GM23338 (cell line): ENCODE measurements around the gene MRPS7.

Source experiments
- CREB1 ChIP-seq: fragments of 250-450 bp; sonication (Bioruptor Pico); IDR thresholded peaks from 2 replicates; pipeline ENCODE4 v1.5.0; 2020; ENCODE audit warnings: low read depth, mild to moderate bottlenecking, moderate library complexity
- EZH2 ChIP-seq: fragments of 200-600 bp; sonication (generic); IDR thresholded peaks from one replicate; pipeline ENCODE4 v1.8.0; 2017; ENCODE audit warnings: antibody characterized with exemption, mild to moderate bottlenecking, low read depth; ENCODE audit not compliant: unreplicated experiment
- EZH2phosphoT487 ChIP-seq: fragments of 200-600 bp; sonication (generic); IDR thresholded peaks from one replicate; pipeline ENCODE4 v1.8.1; 2018; ENCODE audit warnings: antibody characterized with exemption; ENCODE audit not compliant: unreplicated experiment
- NANOG ChIP-seq: IDR thresholded peaks from 2 replicates; pipeline ENCODE4 v1.6.1; 2016; ENCODE audit warnings: antibody characterized with exemption, borderline replicate concordance
- POLR2AphosphoS5 ChIP-seq: IDR thresholded peaks from 2 replicates; pipeline ENCODE4 v1.6.1; 2016; ENCODE audit warnings: antibody characterized with exemption, low read depth
- ZNF114 ChIP-seq: fragments of 250-450 bp; sonication (Bioruptor Pico); IDR thresholded peaks from 2 replicates; pipeline ENCODE4 v1.5.0; 2020; ENCODE audit warnings: mild to moderate bottlenecking, moderate library complexity
- ZNF331 ChIP-seq: fragments of 250-450 bp; sonication (Bioruptor Pico); IDR thresholded peaks from 2 replicates; pipeline ENCODE4 v1.5.0; 2020; ENCODE audit warnings: low read depth, mild to moderate bottlenecking, moderate library complexity
- ZNF462 ChIP-seq: fragments of 250-450 bp; sonication (Bioruptor Pico); IDR thresholded peaks from 2 replicates; pipeline ENCODE4 v1.5.0; 2020; ENCODE audit warnings: mild to moderate bottlenecking, moderate library complexity
- TF ChIP-seq, protein P1 (sequence below), 2 experiments: fragments of 200-600 bp in 1 of 2; sonication (generic) in 1 of 2; conservative IDR thresholded peaks; 2 replicates each; pipeline versions ENCODE4 v1.5.1 to v1.6.1; 2016 to 2017; ENCODE audit warnings: antibody characterized with exemption in 2 of 2, low read depth in 2 of 2, mild to moderate bottlenecking in 2 of 2, moderate library complexity in 1 of 2
- TF ChIP-seq, protein P2 (sequence below): IDR thresholded peaks from one replicate; pipeline ENCODE4 v1.6.1; 2018; ENCODE audit warnings: antibody characterized with exemption; ENCODE audit not compliant: unreplicated experiment

DNA sequence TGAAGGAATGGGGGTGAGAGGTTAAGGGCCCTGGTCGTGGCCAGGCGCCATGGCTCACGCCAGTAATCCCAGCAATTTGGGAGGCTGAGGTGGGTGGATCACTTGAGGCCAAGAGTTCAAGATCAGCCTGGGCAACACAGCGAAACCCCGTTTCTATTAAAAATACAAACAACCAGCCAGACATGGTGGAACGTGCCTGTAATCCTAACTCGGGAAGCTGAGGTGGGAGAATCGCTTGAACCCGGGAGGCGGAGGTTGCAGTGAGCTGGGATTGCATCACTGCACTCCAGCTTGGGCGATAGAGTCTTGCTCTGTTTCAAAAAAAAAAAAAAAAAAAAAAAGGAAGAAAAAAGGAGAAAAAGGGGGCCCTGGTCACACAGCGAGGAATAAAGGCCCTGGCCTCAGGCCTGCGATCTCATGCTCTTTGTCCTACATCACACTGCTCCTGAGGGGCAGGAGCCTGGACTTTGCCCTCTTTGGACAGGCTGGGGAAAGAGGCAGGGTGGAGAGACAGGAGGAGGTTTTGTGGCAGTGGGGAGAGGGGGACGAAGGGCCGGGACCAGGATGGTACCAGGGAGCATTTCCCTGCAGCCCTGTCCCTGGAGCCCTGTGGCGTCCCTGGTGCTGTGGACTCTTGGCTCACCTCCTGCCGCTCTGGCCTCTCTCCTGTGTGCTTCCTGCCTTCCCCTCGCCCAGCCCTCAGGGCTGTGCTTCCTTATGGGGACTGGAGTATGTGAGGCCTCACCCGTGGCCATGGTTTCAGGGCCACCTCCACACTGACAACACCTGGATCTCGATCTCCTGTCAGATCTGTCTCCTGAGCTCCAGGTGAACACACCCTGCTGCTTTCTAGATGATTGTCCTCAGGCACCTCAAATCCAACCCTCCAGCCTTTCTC is 47.3 kb downstream of the MRPS7 start:
- TF ChIP-seq, protein P1, sequence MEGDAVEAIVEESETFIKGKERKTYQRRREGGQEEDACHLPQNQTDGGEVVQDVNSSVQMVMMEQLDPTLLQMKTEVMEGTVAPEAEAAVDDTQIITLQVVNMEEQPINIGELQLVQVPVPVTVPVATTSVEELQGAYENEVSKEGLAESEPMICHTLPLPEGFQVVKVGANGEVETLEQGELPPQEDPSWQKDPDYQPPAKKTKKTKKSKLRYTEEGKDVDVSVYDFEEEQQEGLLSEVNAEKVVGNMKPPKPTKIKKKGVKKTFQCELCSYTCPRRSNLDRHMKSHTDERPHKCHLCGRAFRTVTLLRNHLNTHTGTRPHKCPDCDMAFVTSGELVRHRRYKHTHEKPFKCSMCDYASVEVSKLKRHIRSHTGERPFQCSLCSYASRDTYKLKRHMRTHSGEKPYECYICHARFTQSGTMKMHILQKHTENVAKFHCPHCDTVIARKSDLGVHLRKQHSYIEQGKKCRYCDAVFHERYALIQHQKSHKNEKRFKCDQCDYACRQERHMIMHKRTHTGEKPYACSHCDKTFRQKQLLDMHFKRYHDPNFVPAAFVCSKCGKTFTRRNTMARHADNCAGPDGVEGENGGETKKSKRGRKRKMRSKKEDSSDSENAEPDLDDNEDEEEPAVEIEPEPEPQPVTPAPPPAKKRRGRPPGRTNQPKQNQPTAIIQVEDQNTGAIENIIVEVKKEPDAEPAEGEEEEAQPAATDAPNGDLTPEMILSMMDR (conservative IDR thresholded peaks at IDR 0.05; ENCODE audit: low read depth in 2 of 2), result no peak
- TF ChIP-seq, protein P2, sequence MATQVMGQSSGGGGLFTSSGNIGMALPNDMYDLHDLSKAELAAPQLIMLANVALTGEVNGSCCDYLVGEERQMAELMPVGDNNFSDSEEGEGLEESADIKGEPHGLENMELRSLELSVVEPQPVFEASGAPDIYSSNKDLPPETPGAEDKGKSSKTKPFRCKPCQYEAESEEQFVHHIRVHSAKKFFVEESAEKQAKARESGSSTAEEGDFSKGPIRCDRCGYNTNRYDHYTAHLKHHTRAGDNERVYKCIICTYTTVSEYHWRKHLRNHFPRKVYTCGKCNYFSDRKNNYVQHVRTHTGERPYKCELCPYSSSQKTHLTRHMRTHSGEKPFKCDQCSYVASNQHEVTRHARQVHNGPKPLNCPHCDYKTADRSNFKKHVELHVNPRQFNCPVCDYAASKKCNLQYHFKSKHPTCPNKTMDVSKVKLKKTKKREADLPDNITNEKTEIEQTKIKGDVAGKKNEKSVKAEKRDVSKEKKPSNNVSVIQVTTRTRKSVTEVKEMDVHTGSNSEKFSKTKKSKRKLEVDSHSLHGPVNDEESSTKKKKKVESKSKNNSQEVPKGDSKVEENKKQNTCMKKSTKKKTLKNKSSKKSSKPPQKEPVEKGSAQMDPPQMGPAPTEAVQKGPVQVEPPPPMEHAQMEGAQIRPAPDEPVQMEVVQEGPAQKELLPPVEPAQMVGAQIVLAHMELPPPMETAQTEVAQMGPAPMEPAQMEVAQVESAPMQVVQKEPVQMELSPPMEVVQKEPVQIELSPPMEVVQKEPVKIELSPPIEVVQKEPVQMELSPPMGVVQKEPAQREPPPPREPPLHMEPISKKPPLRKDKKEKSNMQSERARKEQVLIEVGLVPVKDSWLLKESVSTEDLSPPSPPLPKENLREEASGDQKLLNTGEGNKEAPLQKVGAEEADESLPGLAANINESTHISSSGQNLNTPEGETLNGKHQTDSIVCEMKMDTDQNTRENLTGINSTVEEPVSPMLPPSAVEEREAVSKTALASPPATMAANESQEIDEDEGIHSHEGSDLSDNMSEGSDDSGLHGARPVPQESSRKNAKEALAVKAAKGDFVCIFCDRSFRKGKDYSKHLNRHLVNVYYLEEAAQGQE, result no peak
- TF ChIP-seq EZH2phosphoT487, result no peak
- TF ChIP-seq EZH2, result no peak
- TF ChIP-seq POLR2AphosphoS5, result no peak
- no peak for TF ChIP-seq ZNF331
- TF ChIP-seq ZNF462, result no peak
- TF ChIP-seq NANOG, result no peak
- no peak for TF ChIP-seq ZNF114 (CRISPR knock-in tag)
- TF ChIP-seq CREB1 (CRISPR knock-in tag), result no peak
